GM23338 (cell line): ENCODE measurements around the gene SSU72. TPM values are rescaled to one million over a fixed set of nuclear protein-coding genes. Genes with fewer than 3 reads are reported as not detected.

Source experiments
- ATAC-seq: fragments of 200-7000 bp; cut with Tn5 transposase; 3 replicates; pipeline ENCODE4 v1.9.1; 2020
- DNase-seq: peaks from one replicate; pipeline ENCODE4 v3.0.0-alpha.2; 2015; ENCODE audit warnings: low spot score
- H2AFZ ChIP-seq: fragments of 200-600 bp; sonication (generic); 2 replicates; pipeline ENCODE4 v1.8.0; 2016; ENCODE audit warnings: antibody characterized with exemption, mild to moderate bottlenecking, moderate library complexity
- H3F3A ChIP-seq: fragments of 200-600 bp; sonication (generic); replicated peaks from 2 replicates; pipeline ENCODE4 v1.8.0; 2017; ENCODE audit warnings: antibody characterized with exemption, mixed run types, low read depth
- H3K27ac ChIP-seq: fragments of 200-600 bp; sonication (generic); 2 replicates; pipeline ENCODE4 v1.6.1; 2016; ENCODE audit warnings: low read depth
- H3K27me3 ChIP-seq: fragments of 200-600 bp; sonication (generic); 2 replicates; pipeline ENCODE4 v1.8.0; 2016; ENCODE audit warnings: mild to moderate bottlenecking, mixed run types, moderate library complexity; ENCODE audit not compliant: insufficient read depth
- H3K36me3 ChIP-seq: fragments of 200-600 bp; sonication (generic); 2 replicates; pipeline ENCODE4 v1.8.0; 2016; ENCODE audit warnings: mild to moderate bottlenecking; ENCODE audit not compliant: insufficient read depth
- H3K4me1 ChIP-seq: fragments of 200-600 bp; sonication (generic); 2 replicates; pipeline ENCODE4 v1.8.0; 2016; ENCODE audit warnings: mild to moderate bottlenecking, moderate library complexity; ENCODE audit not compliant: insufficient read depth
- H3K4me2 ChIP-seq: fragments of 200-600 bp; sonication (generic); 2 replicates; pipeline ENCODE4 v1.7.1; 2017; ENCODE audit warnings: mixed run types
- H3K4me3 ChIP-seq: fragments of 200-600 bp; sonication (generic); 2 replicates; pipeline ENCODE4 v1.6.1; 2016; ENCODE audit warnings: mixed run types
- H3K79me2 ChIP-seq: fragments of 200-600 bp; sonication (generic); replicated peaks from 2 replicates; pipeline ENCODE4 v1.8.0; 2017; ENCODE audit warnings: mild to moderate bottlenecking; ENCODE audit not compliant: insufficient read depth
- H3K9me2 ChIP-seq: fragments of 200-600 bp; sonication (generic); 2 replicates; pipeline ENCODE4 v1.8.0; 2017; ENCODE audit not compliant: insufficient read depth
- H4K20me1 ChIP-seq: fragments of 200-600 bp; sonication (generic); replicated peaks from 2 replicates; pipeline ENCODE4 v1.8.0; 2017; ENCODE audit warnings: mild to moderate bottlenecking; ENCODE audit not compliant: insufficient read depth
- H3K27ac Mint-ChIP-seq: 2 replicates; pipeline ENCODE4 v1.8.0; 2020; ENCODE audit warnings: inconsistent platforms, mild to moderate bottlenecking, moderate library complexity, mixed read lengths
- H3K27me3 Mint-ChIP-seq: 3 replicates; pipeline ENCODE4 v1.8.0; 2022; ENCODE audit warnings: low read depth, mild to moderate bottlenecking, moderate library complexity, mixed read lengths, inconsistent platforms; ENCODE audit not compliant: insufficient read depth, poor library complexity
- H3K36me3 Mint-ChIP-seq: 3 replicates; pipeline ENCODE4 v1.8.0; 2021; ENCODE audit warnings: low read depth, mild to moderate bottlenecking, inconsistent platforms, moderate library complexity, mixed read lengths
- H3K4me1 Mint-ChIP-seq: 3 replicates; pipeline ENCODE4 v1.8.0; 2020; ENCODE audit warnings: mild to moderate bottlenecking, inconsistent platforms, mixed read lengths
- H3K4me3 Mint-ChIP-seq: 3 replicates; pipeline ENCODE4 v1.8.0; 2021; ENCODE audit warnings: moderate library complexity, mild to moderate bottlenecking, inconsistent platforms, mixed read lengths
- H3K9me3 Mint-ChIP-seq: 3 replicates; pipeline ENCODE4 v1.8.0; 2020; ENCODE audit warnings: moderate library complexity, mild to moderate bottlenecking, inconsistent platforms, mixed read lengths
- CREB1 ChIP-seq: fragments of 250-450 bp; sonication (Bioruptor Pico); IDR thresholded peaks from 2 replicates; pipeline ENCODE4 v1.5.0; 2020; ENCODE audit warnings: low read depth, mild to moderate bottlenecking, moderate library complexity
- CTCF ChIP-seq, 2 experiments: fragments of 200-600 bp in 1 of 2; sonication (generic) in 1 of 2; conservative IDR thresholded peaks; 2 replicates each; pipeline versions ENCODE4 v1.5.1 to v1.6.1; 2016 to 2017; ENCODE audit warnings: antibody characterized with exemption in 2 of 2, low read depth in 2 of 2, mild to moderate bottlenecking in 2 of 2, moderate library complexity in 1 of 2
- ETS1 ChIP-seq: IDR thresholded peaks from 2 replicates; pipeline ENCODE4 v1.6.1; 2016; ENCODE audit warnings: antibody characterized with exemption
- EZH2 ChIP-seq: fragments of 200-600 bp; sonication (generic); IDR thresholded peaks from one replicate; pipeline ENCODE4 v1.8.0; 2017; ENCODE audit warnings: antibody characterized with exemption, mild to moderate bottlenecking, low read depth; ENCODE audit not compliant: unreplicated experiment
- JUNB ChIP-seq: IDR thresholded peaks from one replicate; pipeline ENCODE4 v1.6.1; 2016; ENCODE audit warnings: antibody characterized with exemption; ENCODE audit not compliant: unreplicated experiment
- NANOG ChIP-seq: IDR thresholded peaks from 2 replicates; pipeline ENCODE4 v1.6.1; 2016; ENCODE audit warnings: antibody characterized with exemption, borderline replicate concordance
- POLR2AphosphoS5 ChIP-seq: IDR thresholded peaks from 2 replicates; pipeline ENCODE4 v1.6.1; 2016; ENCODE audit warnings: antibody characterized with exemption, low read depth
- REST ChIP-seq: IDR thresholded peaks from one replicate; pipeline ENCODE4 v1.6.1; 2018; ENCODE audit warnings: antibody characterized with exemption; ENCODE audit not compliant: unreplicated experiment
- ZNF114 ChIP-seq: fragments of 250-450 bp; sonication (Bioruptor Pico); IDR thresholded peaks from 2 replicates; pipeline ENCODE4 v1.5.0; 2020; ENCODE audit warnings: mild to moderate bottlenecking, moderate library complexity
- ZNF331 ChIP-seq: fragments of 250-450 bp; sonication (Bioruptor Pico); IDR thresholded peaks from 2 replicates; pipeline ENCODE4 v1.5.0; 2020; ENCODE audit warnings: low read depth, mild to moderate bottlenecking, moderate library complexity
- polyA plus RNA-seq: library from polyadenylated mRNA; unstranded; fragments of >200 nt; fragmentation: Nextera tagmentation; extraction: Ambion mirVana; gene quantifications from 2 replicates; pipeline ENCODE4 v1.2.1, GENCODE V29; 2016
- total RNA-seq: library from RNA; depleted of rRNA; stranded (reverse); fragments of >200 nt; shearing (Covaris generic); gene quantifications from 2 replicates; pipeline ENCODE4 v1.2.3, GENCODE V29; 2014

Gene SSU72
- total and polyA plus RNA-seq, 2 experiments from 2014 or later, result 148 to 248 TPM

GRCh38 chr1:1616045-1616790, 41.6 kb upstream of the SSU72 start:
- H3K27ac ChIP-seq, result no peak overlapping the region
- peaks cover 2% of the 10 kb centered on the region; the same call in 2 of the 3 replicates for H3K36me3 Mint-ChIP-seq
- H2AFZ ChIP-seq, result no peak overlapping the region
- peaks cover 6% of the 10 kb centered on the region; the same call in 1 of the 2 replicates for H3K4me1 ChIP-seq
- no peaks in the 10 kb centered on the region for H3K27me3 ChIP-seq
- peaks cover 11% of the 10 kb centered on the region for H4K20me1 ChIP-seq
- peak overlapping the region; percentile 80 for H3K4me3 Mint-ChIP-seq
- peaks cover 13% of the 10 kb centered on the region for H3K27me3 Mint-ChIP-seq
- peak overlapping the region; percentile 90 for H3K4me2 ChIP-seq
- H3K79me2 ChIP-seq, result peaks cover 16% of the 10 kb centered on the region; the same call in 1 of the 2 replicates
- H3K4me3 ChIP-seq, result peak overlapping the region; percentile 96
- DNase-seq (no peak), ATAC-seq (peak; percentile 11)
- H3K27ac Mint-ChIP-seq, result no peak overlapping the region
- no peaks in the 10 kb centered on the region for H3K36me3 ChIP-seq
- H3K9me2 ChIP-seq, result no peaks in the 10 kb centered on the region
- peaks cover 12% of the 10 kb centered on the region for H3K4me1 Mint-ChIP-seq
- H3F3A ChIP-seq, result peaks cover 4% of the 10 kb centered on the region; the same call in 1 of the 2 replicates
- H3K9me3 Mint-ChIP-seq, result no peaks in the 10 kb centered on the region
- no peak for TF ChIP-seq POLR2AphosphoS5
- no peak for TF ChIP-seq REST
- no peak for TF ChIP-seq NANOG
- TF ChIP-seq CTCF (conservative IDR thresholded peaks at IDR 0.05; ENCODE audit: low read depth in 2 of 2), result no peak
- no peak for TF ChIP-seq ZNF114 (CRISPR knock-in tag)
- TF ChIP-seq JUNB, result no peak

GRCh38 chr1:1615256-1616044, 40.8 kb upstream of the SSU72 start, which contains the start of gene MIB2:
Gene MIB2 (plus strand): TSS chr1:1615500. CDS start chr1:1623453, 7,953 bp downstream.
- Histone ChIP-seq H3K36me3 (no peaks in the 10 kb centered on the region), H2AFZ (0 out of 2 replicates have a peak within 1 kb of the TSS, but pooled peaks have one; percentile 77), H3K9me2 (no peaks in the 10 kb centered on the region), H3F3A (peaks cover 7% of the 10 kb centered on the region; the same call in 1 of the 2 replicates), H3K4me3 (peak within 1 kb of the TSS; percentile 96), H3K4me2 (peak within 1 kb of the TSS; percentile 90), H3K27me3 (no peaks in the 10 kb centered on the region), H3K4me1 (peaks cover 6% of the 10 kb centered on the region; the same call in 1 of the 2 replicates), H4K20me1 (peaks cover 11% of the 10 kb centered on the region), H3K27ac (peak within 1 kb of the TSS; percentile 98), H3K79me2 (peaks cover 16% of the 10 kb centered on the region; the same call in 1 of the 2 replicates)
- Mint-ChIP-seq H3K27ac (peak within 1 kb of the TSS; percentile 91), H3K4me1 (peaks cover 16% of the 10 kb centered on the region), H3K27me3 (peaks cover 18% of the 10 kb centered on the region), H3K36me3 (peaks cover 2% of the 10 kb centered on the region; the same call in 2 of the 3 replicates), H3K4me3 (peak within 1 kb of the TSS; percentile 95), H3K9me3 (no peaks in the 10 kb centered on the region)
- DNase-seq, result peak; percentile 99
- peak; percentile 82 for ATAC-seq
- TF ChIP-seq REST (no peak), POLR2AphosphoS5 (peak; percentile 90), CREB1 (CRISPR knock-in tag) (peak; percentile 98), JUNB (no peak), ETS1 (peak; percentile 67), ZNF331 (CRISPR knock-in tag) (no peak), NANOG (no peak), EZH2 (no peak)
